IMR-90 (cell line): Measurements from ENCODE around the gene PPP1R27. TPM values are rescaled to one million over a fixed set of nuclear protein-coding genes. Genes with fewer than 3 reads are reported as not detected.

Experiments used
- ATAC-seq: fragments of 200-7000 bp; cut with Tn5 transposase; 2 replicates; pipeline ENCODE4 v1.9.1; 2020; ENCODE audit warnings: low read depth, mild to moderate bottlenecking, moderate library complexity
- BruUV-seq: library from RNA; stranded (reverse); fragments of 400-500 nt; replicated peaks from 2 replicates; lab custom pipeline; 2021; lab: Mats Ljungman, UMichigan
- CTCF ChIA-PET: fragments of 300-600 bp; formaldehyde crosslinking; extraction: SDS; loops from one replicate; lab custom pipeline; 2021; ENCODE audit warnings: antibody characterized with exemption; lab: Yijun Ruan, JAX
- POLR2A ChIA-PET: fragments of 300-600 bp; sonication (Branson Sonifier 250); formaldehyde crosslinking; loops from one replicate; lab custom pipeline; 2022; ENCODE audit warnings: antibody characterized with exemption; ENCODE audit not compliant: unreplicated experiment; lab: Charles Lee
- DNase-seq: peaks from one replicate; pipeline ENCODE4 v3.0.0; 2013
- H2AFZ ChIP-seq: replicated peaks from 2 replicates; pipeline ENCODE3; 2013; ENCODE audit warnings: low read length, mild to moderate bottlenecking; ENCODE audit not compliant: poor library complexity
- H2AK5ac ChIP-seq: 2 replicates; pipeline ENCODE4 v1.6.1; 2013; ENCODE audit warnings: low read depth, low read length, inconsistent platforms
- H2AK9ac ChIP-seq: replicated peaks from 2 replicates; pipeline ENCODE3; 2013; ENCODE audit warnings: mild to moderate bottlenecking, low read depth, low read length, moderate library complexity; ENCODE audit not compliant: poor library complexity
- H2BK120ac ChIP-seq: 2 replicates; pipeline ENCODE4 v1.6.1; 2013; ENCODE audit warnings: low read depth, low read length, inconsistent platforms
- H2BK15ac ChIP-seq: 3 replicates; pipeline ENCODE4 v1.6.1; 2013; ENCODE audit warnings: low read depth, low read length, inconsistent platforms
- H2BK20ac ChIP-seq: 2 replicates; pipeline ENCODE4 v1.6.1; 2013; ENCODE audit warnings: low read depth, mild to moderate bottlenecking, inconsistent platforms, low read length, moderate library complexity
- H2BK5ac ChIP-seq: 2 replicates; pipeline ENCODE4 v1.6.1; 2013; ENCODE audit warnings: mild to moderate bottlenecking, low read depth, low read length, inconsistent platforms; ENCODE audit not compliant: poor library complexity, severe bottlenecking
- H3K14ac ChIP-seq: replicated peaks from 2 replicates; pipeline ENCODE4 v1.6.1; 2013; ENCODE audit warnings: low read depth, low read length, inconsistent platforms
- H3K18ac ChIP-seq: 2 replicates; pipeline ENCODE4 v1.6.1; 2013; ENCODE audit warnings: low read depth, low read length, control low read depth
- H3K23ac ChIP-seq: 2 replicates; pipeline ENCODE4 v1.6.1; 2013; ENCODE audit warnings: low read depth, low read length, inconsistent platforms
- H3K27ac ChIP-seq: 2 replicates; pipeline ENCODE4 v1.5.1; 2013; ENCODE audit warnings: mild to moderate bottlenecking, control low read depth, low read length; ENCODE audit not compliant: insufficient read depth
- H3K27me3 ChIP-seq: 2 replicates; pipeline ENCODE4 v1.6.1; 2013; ENCODE audit warnings: low read length; ENCODE audit not compliant: control insufficient read depth, insufficient read depth
- H3K36me3 ChIP-seq: 2 replicates; pipeline ENCODE4 v1.6.1; 2013; ENCODE audit warnings: low read length, mixed read lengths; ENCODE audit not compliant: control insufficient read depth, insufficient read depth
- H3K4ac ChIP-seq: 2 replicates; pipeline ENCODE4 v1.6.1; 2013; ENCODE audit warnings: low read depth, low read length, inconsistent platforms
- H3K4me1 ChIP-seq: 2 replicates; pipeline ENCODE4 v1.6.1; 2013; ENCODE audit warnings: low read length, mixed read lengths; ENCODE audit not compliant: control insufficient read depth, insufficient read depth
- H3K4me2 ChIP-seq: 2 replicates; pipeline ENCODE4 v1.6.1; 2013; ENCODE audit warnings: low read depth, mild to moderate bottlenecking, control low read depth, low read length, moderate library complexity
- H3K4me3 ChIP-seq: 2 replicates; pipeline ENCODE4 v1.5.1; 2013; ENCODE audit warnings: low read depth, mild to moderate bottlenecking, control low read depth, low read length, moderate library complexity; ENCODE audit not compliant: insufficient read depth
- H3K56ac ChIP-seq: 2 replicates; pipeline ENCODE4 v1.6.1; 2013; ENCODE audit warnings: low read length, inconsistent platforms; ENCODE audit not compliant: insufficient read depth; ENCODE audit errors: extremely low read depth
- H3K79me1 ChIP-seq, 2 experiments: 2 replicates each; pipeline ENCODE4 v1.6.1; 2013; ENCODE audit warnings: low read length in 2 of 2, inconsistent platforms in 1 of 2, low read depth in 1 of 2
- H3K9ac ChIP-seq: 2 replicates; pipeline ENCODE4 v1.6.1; 2013; ENCODE audit warnings: low read depth, low read length, control low read depth
- H3K9me1 ChIP-seq: 2 replicates; pipeline ENCODE4 v1.6.1; 2013; ENCODE audit warnings: low read length, inconsistent platforms; ENCODE audit not compliant: insufficient read depth
- H3K9me3 ChIP-seq: 2 replicates; pipeline ENCODE4 v1.6.1; 2013; ENCODE audit warnings: low read length; ENCODE audit not compliant: control insufficient read depth, insufficient read depth
- H4K20me1 ChIP-seq: 2 replicates; pipeline ENCODE4 v1.6.1; 2013; ENCODE audit warnings: low read length, inconsistent platforms; ENCODE audit not compliant: insufficient read depth
- H4K5ac ChIP-seq: 2 replicates; pipeline ENCODE4 v1.6.1; 2013; ENCODE audit warnings: mild to moderate bottlenecking, low read depth, low read length, control low read depth
- H4K8ac ChIP-seq, 2 experiments: 2 replicates each; pipeline ENCODE4 v1.6.1; 2013; ENCODE audit warnings: low read depth in 2 of 2, low read length in 2 of 2, control low read depth in 1 of 2, inconsistent platforms in 1 of 2
- H4K91ac ChIP-seq: 2 replicates; pipeline ENCODE4 v1.6.1; 2013; ENCODE audit warnings: low read depth, low read length, inconsistent platforms; ENCODE audit not compliant: insufficient read depth
- BHLHE40 ChIP-seq: fragments of 150-350 bp; IDR thresholded peaks from 2 replicates; pipeline ENCODE4 v1.6.1; 2016; ENCODE audit warnings: mild to moderate bottlenecking, low read depth, low read length
- CEBPB ChIP-seq: IDR thresholded peaks from 2 replicates; pipeline ENCODE4 v1.6.1; 2012; ENCODE audit warnings: low read depth, low read length, improper control_type of control experiment
- ELK1 ChIP-seq: fragments of 150-350 bp; IDR thresholded peaks from 2 replicates; pipeline ENCODE4 v1.6.1; 2016; ENCODE audit warnings: low read depth, mild to moderate bottlenecking, low read length, moderate library complexity, borderline replicate concordance
- MAFK ChIP-seq: IDR thresholded peaks from 2 replicates; pipeline ENCODE4 v1.6.1; 2012; ENCODE audit warnings: low read depth, low read length, improper control_type of control experiment
- MAZ ChIP-seq: IDR thresholded peaks from 2 replicates; pipeline ENCODE4 v1.6.1; 2012; ENCODE audit warnings: low read depth, mild to moderate bottlenecking, low read length, improper control_type of control experiment, moderate library complexity, borderline replicate concordance
- RCOR1 ChIP-seq: IDR thresholded peaks from 2 replicates; pipeline ENCODE4 v1.6.1; 2012; ENCODE audit warnings: mild to moderate bottlenecking, low read length, improper control_type of control experiment; ENCODE audit not compliant: insufficient replicate concordance
- RFX5 ChIP-seq: IDR thresholded peaks from 2 replicates; pipeline ENCODE4 v1.8.0; 2012; ENCODE audit warnings: low read depth, mild to moderate bottlenecking, low read length, moderate library complexity
- SMC3 ChIP-seq: fragments of 150-350 bp; IDR thresholded peaks from 2 replicates; pipeline ENCODE4 v1.6.1; 2016; ENCODE audit warnings: low read depth, mild to moderate bottlenecking, antibody characterized with exemption, low read length, moderate library complexity
- WGBS, 2 experiments: methylation state at CpG; one replicate each; pipeline versions ENCODE4 v1.1.5 to v1.1.7; 2013; ENCODE audit warnings: missing lambda C conversion rate in 2 of 2; ENCODE audit not compliant: insufficient read length in 1 of 2; ENCODE audit errors: extremely low coverage in 2 of 2; 5-methylcytosine and 5-hydroxymethylcytosine counted together
- dilution Hi-C: fragments of 300-500 bp; cut with HindIII; formaldehyde crosslinking; loops from one replicate; pipeline ENCODE4 v1.14.3; 2018; ENCODE audit warnings: low sequenced_read_pairs; ENCODE audit not compliant: unreplicated experiment
- in situ Hi-C: fragments of 300-500 bp; cut with MboI; formaldehyde crosslinking; loops from 3 replicates; pipeline ENCODE4 v1.14.3; 2019; ENCODE audit warnings: low sequenced_read_pairs, inconsistent platforms, mixed read lengths
- intact Hi-C: fragments of 100-400 bp; cut with micrococcal nuclease; formaldehyde crosslinking; loops from 2 replicates; pipeline ENCODE4 v1.10.0; 2022
- polyA plus RNA-seq, 3 experiments: library from polyadenylated mRNA; depleted of rRNA; stranded (reverse); fragments of >200 nt; gene quantifications; 2 replicates each; pipeline ENCODE4 v1.2.3, GENCODE V29; 2012; ENCODE audit warnings: low replicate concordance in 1 of 3
- total RNA-seq: library from RNA; depleted of rRNA; stranded (reverse); fragments of >200 nt; gene quantifications from 2 replicates; pipeline ENCODE4 v1.2.3, GENCODE V29; 2012
- TF ChIP-seq, protein P1 (sequence below): conservative IDR thresholded peaks from 2 replicates; pipeline ENCODE4 v1.5.1; 2012; ENCODE audit warnings: mild to moderate bottlenecking, low read depth, low read length, improper control_type of control experiment

PPP1R27 gene
- total and polyA plus RNA-seq, 2 of the 4 experiments (the other 2 are of a cell fraction): 0.21 TPM; not detected in 1

DNA sequence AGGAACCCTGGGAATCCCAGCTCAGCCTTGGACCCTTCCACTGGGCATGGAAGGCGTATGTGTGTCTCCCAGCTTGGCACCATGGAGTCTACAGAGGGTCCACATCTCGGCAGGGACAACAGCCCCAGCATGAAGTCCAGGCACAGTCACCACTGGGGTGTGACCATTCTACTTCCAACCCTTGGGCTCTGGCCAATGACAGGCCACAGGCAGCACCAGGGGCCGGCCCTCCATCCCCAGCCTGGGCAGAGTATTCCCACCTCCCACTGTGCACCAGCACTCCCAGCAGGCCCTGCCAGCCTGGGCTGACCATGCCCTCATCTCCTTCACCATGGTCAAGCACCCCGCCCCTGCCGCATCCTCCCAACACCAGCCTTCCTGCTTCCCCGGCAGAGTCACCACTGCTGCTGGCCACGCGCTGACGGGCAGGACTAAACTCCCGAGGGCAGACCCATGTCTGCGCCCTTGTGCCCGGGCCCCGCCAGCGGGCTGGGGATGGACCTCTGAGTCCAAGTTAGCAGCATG, 9.5 kb upstream of the PPP1R27 start:
- H3K9me3 ChIP-seq: no peaks in the 10 kb centered on the region
- ChIA-PET CTCF (no interaction called here), POLR2A (no interaction called here)
- H3K56ac ChIP-seq: no peak overlapping the region
- H2BK120ac ChIP-seq: no peak overlapping the region
- DNase-seq: no peak
- H3K18ac ChIP-seq: no peak overlapping the region
- no peak overlapping the region for H3K4me2 ChIP-seq
- no peak overlapping the region for H2AK5ac ChIP-seq
- dilution Hi-C loops (no loop called here), in situ Hi-C loops (no loop called here), intact Hi-C loops (no loop called here)
- H4K20me1 ChIP-seq: peaks cover 46% of the 10 kb centered on the region
- no peaks in the 10 kb centered on the region for H3K27me3 ChIP-seq
- no peak for TF ChIP-seq SMC3
- no peak for TF ChIP-seq RCOR1
- TF ChIP-seq MAFK: no peak
- TF ChIP-seq MAZ: no peak
- TF ChIP-seq ELK1: no peak
- no peak for TF ChIP-seq CEBPB
- TF ChIP-seq, protein P1, sequence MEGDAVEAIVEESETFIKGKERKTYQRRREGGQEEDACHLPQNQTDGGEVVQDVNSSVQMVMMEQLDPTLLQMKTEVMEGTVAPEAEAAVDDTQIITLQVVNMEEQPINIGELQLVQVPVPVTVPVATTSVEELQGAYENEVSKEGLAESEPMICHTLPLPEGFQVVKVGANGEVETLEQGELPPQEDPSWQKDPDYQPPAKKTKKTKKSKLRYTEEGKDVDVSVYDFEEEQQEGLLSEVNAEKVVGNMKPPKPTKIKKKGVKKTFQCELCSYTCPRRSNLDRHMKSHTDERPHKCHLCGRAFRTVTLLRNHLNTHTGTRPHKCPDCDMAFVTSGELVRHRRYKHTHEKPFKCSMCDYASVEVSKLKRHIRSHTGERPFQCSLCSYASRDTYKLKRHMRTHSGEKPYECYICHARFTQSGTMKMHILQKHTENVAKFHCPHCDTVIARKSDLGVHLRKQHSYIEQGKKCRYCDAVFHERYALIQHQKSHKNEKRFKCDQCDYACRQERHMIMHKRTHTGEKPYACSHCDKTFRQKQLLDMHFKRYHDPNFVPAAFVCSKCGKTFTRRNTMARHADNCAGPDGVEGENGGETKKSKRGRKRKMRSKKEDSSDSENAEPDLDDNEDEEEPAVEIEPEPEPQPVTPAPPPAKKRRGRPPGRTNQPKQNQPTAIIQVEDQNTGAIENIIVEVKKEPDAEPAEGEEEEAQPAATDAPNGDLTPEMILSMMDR: no peak
- no peak for TF ChIP-seq BHLHE40
- no peak for TF ChIP-seq RFX5
- H3K4ac ChIP-seq: no peak overlapping the region
- no peak overlapping the region for H2BK20ac ChIP-seq
- H3K36me3 ChIP-seq: peaks cover 60% of the 10 kb centered on the region
- H3K23ac ChIP-seq: no peak overlapping the region
- ATAC-seq: no peak
- peaks cover 4 to 34% of the 10 kb centered on the region in 2 experiments for H3K79me1 ChIP-seq
- no peak overlapping the region for H4K8ac ChIP-seq
- H2AK9ac ChIP-seq: no peak overlapping the region
- no peaks in the 10 kb centered on the region for H3K9me1 ChIP-seq
- no TSS peak for BruUV-seq
- H2BK5ac ChIP-seq: no peak overlapping the region
- no peak overlapping the region for H4K5ac ChIP-seq
- H3K27ac ChIP-seq: no peak overlapping the region
- no peaks in the 10 kb centered on the region for H3K4me1 ChIP-seq
- H2AFZ ChIP-seq: no peak overlapping the region
- 97% methylated on average over 10 of the region's 14 CpGs; no CpG with 5 or more reads in 1 of the 2 experiments for WGBS, 2 experiments
- H4K91ac ChIP-seq: no peak overlapping the region
- no peak overlapping the region for H3K9ac ChIP-seq
- no peak overlapping the region for H3K4me3 ChIP-seq
- H2BK15ac ChIP-seq: no peak overlapping the region
- no peak overlapping the region for H3K14ac ChIP-seq
